HepG2 (cell line): ENCODE measurements around the gene CSNK1D. TPM values are rescaled to one million over a fixed set of nuclear protein-coding genes. Genes with fewer than 3 reads are reported as not detected.

Experiments used
- FOXJ3 ChIP-seq: sonication (generic); formaldehyde crosslinking; IDR thresholded peaks from 2 replicates; pipeline ENCODE4 v1.4.0; 2020; ENCODE audit warnings: missing genetic modification reagents, mild to moderate bottlenecking, borderline replicate concordance
- HNF4A ChIP-seq: sonication (generic); formaldehyde crosslinking; IDR thresholded peaks from 2 replicates; pipeline ENCODE4 v1.4.0; 2020; ENCODE audit warnings: missing genetic modification reagents
- MAFK ChIP-seq, 2 experiments: IDR thresholded peaks in 1 of 2; conservative IDR thresholded peaks in 1 of 2; 2 replicates each; pipeline ENCODE4 v1.6.1; 2011; ENCODE audit warnings: improper control_type of control experiment in 2 of 2, low read length in 2 of 2
- NCOA1 ChIP-seq: sonication (generic); formaldehyde crosslinking; IDR thresholded peaks from 2 replicates; pipeline ENCODE4 v1.9.0; 2021; ENCODE audit warnings: missing genetic modification reagents
- RCOR2 ChIP-seq: IDR thresholded peaks from 2 replicates; pipeline ENCODE4 v1.6.1; 2016; ENCODE audit warnings: missing biosample characterization, missing genetic modification reagents
- SETDB1 ChIP-seq: sonication (generic); formaldehyde crosslinking; IDR thresholded peaks from 2 replicates; pipeline ENCODE4 v1.5.1; 2020; ENCODE audit warnings: missing genetic modification reagents, mild to moderate bottlenecking, borderline replicate concordance
- ZNF124 ChIP-seq: sonication (generic); formaldehyde crosslinking; IDR thresholded peaks from 2 replicates; pipeline ENCODE4 v1.4.0; 2020; ENCODE audit warnings: missing genetic modification reagents
- ZNF136 ChIP-seq: sonication (generic); formaldehyde crosslinking; IDR thresholded peaks from 2 replicates; pipeline ENCODE4 v1.8.1; 2022; ENCODE audit warnings: low read depth, mild to moderate bottlenecking, moderate library complexity, missing genetic modification reagents
- ZNF331 ChIP-seq: sonication (generic); formaldehyde crosslinking; IDR thresholded peaks from 2 replicates; pipeline ENCODE4 v1.4.0; 2020; ENCODE audit warnings: missing genetic modification reagents
- ZNF670 ChIP-seq: sonication (generic); formaldehyde crosslinking; IDR thresholded peaks from 2 replicates; pipeline ENCODE4 v1.8.0; 2022; ENCODE audit warnings: mild to moderate bottlenecking, missing genetic modification reagents, borderline replicate concordance
- ZNF83 ChIP-seq: sonication (generic); formaldehyde crosslinking; IDR thresholded peaks from 2 replicates; pipeline ENCODE4 v1.4.0; 2020; ENCODE audit warnings: missing genetic modification reagents, mild to moderate bottlenecking, borderline replicate concordance
- ZNF891 ChIP-seq: sonication (generic); formaldehyde crosslinking; IDR thresholded peaks from 2 replicates; pipeline ENCODE4 v1.5.0; 2020; ENCODE audit warnings: mild to moderate bottlenecking, missing genetic modification reagents
- polyA plus RNA-seq, 8 experiments: library from polyadenylated mRNA; depleted of rRNA in 3 of 8; stranded (reverse) in 7 of 8; unstranded in 1 of 8; fragments of >200 nt; fragmentation: Illumina TruSeq in 4 of 8; extraction: Trizol in 4 of 8; gene quantifications; 2 replicates each; pipeline versions ENCODE4 v1.2.1 to v1.2.3, GENCODE V29; 2011 to 2016; ENCODE audit warnings: low read depth in 4 of 8, missing spikeins in 1 of 8, mixed read lengths in 1 of 8; ENCODE audit not compliant: insufficient read depth in 1 of 8
- total RNA-seq, 5 experiments: library from RNA; depleted of rRNA; stranded (reverse); fragments of >200 nt; fragmentation: Illumina TruSeq; extraction: Trizol; gene quantifications; 2 replicates each; pipeline ENCODE4 v1.2.3, GENCODE V29; 2016; ENCODE audit warnings: low read depth in 1 of 5
- TF ChIP-seq, protein P1 (sequence below): sonication (generic); formaldehyde crosslinking; IDR thresholded peaks from 2 replicates; pipeline ENCODE4 v1.5.0; 2020; ENCODE audit warnings: mild to moderate bottlenecking, missing genetic modification reagents, moderate library complexity
- TF ChIP-seq, protein P2 (sequence below): sonication (generic); formaldehyde crosslinking; IDR thresholded peaks from 2 replicates; pipeline ENCODE4 v1.8.1; 2023; ENCODE audit warnings: mild to moderate bottlenecking, moderate library complexity, missing genetic modification reagents
- TF ChIP-seq, protein P3 (sequence below): sonication (generic); formaldehyde crosslinking; IDR thresholded peaks from 2 replicates; pipeline ENCODE4 v1.4.0; 2020; ENCODE audit warnings: missing genetic modification reagents
- TF ChIP-seq, protein P4 (sequence below): sonication (generic); formaldehyde crosslinking; IDR thresholded peaks from 2 replicates; pipeline ENCODE4 v1.8.0; 2022; ENCODE audit warnings: missing genetic modification reagents, mild to moderate bottlenecking, borderline replicate concordance
- TF ChIP-seq, protein P5 (sequence below): IDR thresholded peaks from 2 replicates; pipeline ENCODE4 v1.6.1; 2012; ENCODE audit warnings: low read length, improper control_type of control experiment

Gene CSNK1D
- total and polyA plus RNA-seq, 2 of the 13 experiments (the other 11 are each of a cell fraction or from before 2014, with no cell fraction given), result 31.5 to 128 TPM

DNA sequence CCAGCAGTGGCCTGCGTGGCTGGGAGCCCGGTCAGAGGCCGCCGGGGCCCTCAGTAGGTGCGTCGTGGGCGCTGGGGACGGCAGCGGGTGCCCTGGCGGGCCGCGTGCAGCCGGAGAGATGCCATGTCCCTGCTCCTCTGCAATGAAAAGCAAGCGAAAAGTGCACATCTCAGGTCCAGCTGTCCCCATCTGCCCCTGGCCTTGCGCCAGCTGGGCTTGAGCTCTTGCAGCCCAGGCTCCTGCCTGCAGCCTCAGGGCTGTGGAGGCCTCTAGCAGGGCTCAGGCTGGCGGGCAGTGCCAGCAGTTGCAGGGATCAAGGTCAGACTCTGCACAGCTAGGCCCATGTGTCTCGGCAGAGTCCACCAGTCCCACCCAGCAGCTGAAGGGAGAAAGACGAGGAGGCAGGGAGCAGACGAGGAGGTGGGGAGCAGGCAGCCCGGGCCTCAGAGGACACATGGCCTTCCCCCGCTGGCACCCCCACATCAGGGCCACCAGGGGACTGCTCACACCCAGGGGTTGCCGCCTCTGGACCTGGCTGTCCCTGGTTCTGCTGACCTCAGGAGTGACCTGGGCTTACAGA is 33.5 kb downstream of the CSNK1D start (continued):
- TF ChIP-seq NCOA1 (peak; percentile 91), ZNF670 (CRISPR knock-in tag) (peak; percentile 97), MAFK (conservative IDR thresholded peaks at IDR 0.05 in 1 of 2, IDR thresholded peaks at IDR 0.05 in 1 of 2; ENCODE audit: low read length in 2 of 2) (no peak), ZNF124 (0 out of 2 replicates have a peak, but pooled peaks have one; percentile 6), FOXJ3 (CRISPR knock-in tag) (no peak), ZNF83 (CRISPR knock-in tag) (no peak), RCOR2 (CRISPR knock-in tag) (no peak), ZNF136 (CRISPR knock-in tag) (no peak), ZNF891 (CRISPR knock-in tag) (no peak; the same call in none of the 2 replicates), ZNF331 (CRISPR knock-in tag) (peak; percentile 46; the same call in 1 of the 2 replicates), HNF4A (CRISPR knock-in tag) (peak; percentile 90), SETDB1 (CRISPR knock-in tag) (no peak)
- TF ChIP-seq, protein P1, sequence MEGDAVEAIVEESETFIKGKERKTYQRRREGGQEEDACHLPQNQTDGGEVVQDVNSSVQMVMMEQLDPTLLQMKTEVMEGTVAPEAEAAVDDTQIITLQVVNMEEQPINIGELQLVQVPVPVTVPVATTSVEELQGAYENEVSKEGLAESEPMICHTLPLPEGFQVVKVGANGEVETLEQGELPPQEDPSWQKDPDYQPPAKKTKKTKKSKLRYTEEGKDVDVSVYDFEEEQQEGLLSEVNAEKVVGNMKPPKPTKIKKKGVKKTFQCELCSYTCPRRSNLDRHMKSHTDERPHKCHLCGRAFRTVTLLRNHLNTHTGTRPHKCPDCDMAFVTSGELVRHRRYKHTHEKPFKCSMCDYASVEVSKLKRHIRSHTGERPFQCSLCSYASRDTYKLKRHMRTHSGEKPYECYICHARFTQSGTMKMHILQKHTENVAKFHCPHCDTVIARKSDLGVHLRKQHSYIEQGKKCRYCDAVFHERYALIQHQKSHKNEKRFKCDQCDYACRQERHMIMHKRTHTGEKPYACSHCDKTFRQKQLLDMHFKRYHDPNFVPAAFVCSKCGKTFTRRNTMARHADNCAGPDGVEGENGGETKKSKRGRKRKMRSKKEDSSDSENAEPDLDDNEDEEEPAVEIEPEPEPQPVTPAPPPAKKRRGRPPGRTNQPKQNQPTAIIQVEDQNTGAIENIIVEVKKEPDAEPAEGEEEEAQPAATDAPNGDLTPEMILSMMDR (CRISPR knock-in tag), result peak; percentile 12; the same call in 1 of the 2 replicates
- TF ChIP-seq, protein P2, sequence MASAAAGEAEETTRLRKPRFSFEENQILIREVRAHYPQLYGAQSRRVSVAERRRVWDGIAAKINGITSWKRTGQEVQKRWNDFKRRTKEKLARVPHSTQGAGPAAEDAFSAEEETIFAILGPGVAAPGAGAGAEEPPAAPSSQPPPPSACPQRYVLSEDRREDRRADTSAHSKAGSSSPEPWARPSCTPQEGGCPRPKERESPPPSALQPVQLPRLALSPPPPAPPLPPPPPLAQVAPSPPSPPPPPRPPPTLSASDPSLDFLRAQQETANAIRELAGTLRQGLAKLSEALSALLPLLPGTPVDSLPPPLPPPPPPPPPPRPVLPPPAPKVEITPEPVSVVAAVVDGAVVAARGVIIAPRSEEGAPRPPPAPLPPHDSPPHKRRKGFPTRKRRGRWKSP (CRISPR knock-in tag), result no peak
- TF ChIP-seq, protein P3, sequence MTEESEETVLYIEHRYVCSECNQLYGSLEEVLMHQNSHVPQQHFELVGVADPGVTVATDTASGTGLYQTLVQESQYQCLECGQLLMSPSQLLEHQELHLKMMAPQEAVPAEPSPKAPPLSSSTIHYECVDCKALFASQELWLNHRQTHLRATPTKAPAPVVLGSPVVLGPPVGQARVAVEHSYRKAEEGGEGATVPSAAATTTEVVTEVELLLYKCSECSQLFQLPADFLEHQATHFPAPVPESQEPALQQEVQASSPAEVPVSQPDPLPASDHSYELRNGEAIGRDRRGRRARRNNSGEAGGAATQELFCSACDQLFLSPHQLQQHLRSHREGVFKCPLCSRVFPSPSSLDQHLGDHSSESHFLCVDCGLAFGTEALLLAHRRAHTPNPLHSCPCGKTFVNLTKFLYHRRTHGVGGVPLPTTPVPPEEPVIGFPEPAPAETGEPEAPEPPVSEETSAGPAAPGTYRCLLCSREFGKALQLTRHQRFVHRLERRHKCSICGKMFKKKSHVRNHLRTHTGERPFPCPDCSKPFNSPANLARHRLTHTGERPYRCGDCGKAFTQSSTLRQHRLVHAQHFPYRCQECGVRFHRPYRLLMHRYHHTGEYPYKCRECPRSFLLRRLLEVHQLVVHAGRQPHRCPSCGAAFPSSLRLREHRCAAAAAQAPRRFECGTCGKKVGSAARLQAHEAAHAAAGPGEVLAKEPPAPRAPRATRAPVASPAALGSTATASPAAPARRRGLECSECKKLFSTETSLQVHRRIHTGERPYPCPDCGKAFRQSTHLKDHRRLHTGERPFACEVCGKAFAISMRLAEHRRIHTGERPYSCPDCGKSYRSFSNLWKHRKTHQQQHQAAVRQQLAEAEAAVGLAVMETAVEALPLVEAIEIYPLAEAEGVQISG (CRISPR knock-in tag), result peak; percentile 76
- TF ChIP-seq, protein P4, sequence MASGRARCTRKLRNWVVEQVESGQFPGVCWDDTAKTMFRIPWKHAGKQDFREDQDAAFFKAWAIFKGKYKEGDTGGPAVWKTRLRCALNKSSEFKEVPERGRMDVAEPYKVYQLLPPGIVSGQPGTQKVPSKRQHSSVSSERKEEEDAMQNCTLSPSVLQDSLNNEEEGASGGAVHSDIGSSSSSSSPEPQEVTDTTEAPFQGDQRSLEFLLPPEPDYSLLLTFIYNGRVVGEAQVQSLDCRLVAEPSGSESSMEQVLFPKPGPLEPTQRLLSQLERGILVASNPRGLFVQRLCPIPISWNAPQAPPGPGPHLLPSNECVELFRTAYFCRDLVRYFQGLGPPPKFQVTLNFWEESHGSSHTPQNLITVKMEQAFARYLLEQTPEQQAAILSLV (CRISPR knock-in tag), result peak; percentile 84
- TF ChIP-seq, protein P5, sequence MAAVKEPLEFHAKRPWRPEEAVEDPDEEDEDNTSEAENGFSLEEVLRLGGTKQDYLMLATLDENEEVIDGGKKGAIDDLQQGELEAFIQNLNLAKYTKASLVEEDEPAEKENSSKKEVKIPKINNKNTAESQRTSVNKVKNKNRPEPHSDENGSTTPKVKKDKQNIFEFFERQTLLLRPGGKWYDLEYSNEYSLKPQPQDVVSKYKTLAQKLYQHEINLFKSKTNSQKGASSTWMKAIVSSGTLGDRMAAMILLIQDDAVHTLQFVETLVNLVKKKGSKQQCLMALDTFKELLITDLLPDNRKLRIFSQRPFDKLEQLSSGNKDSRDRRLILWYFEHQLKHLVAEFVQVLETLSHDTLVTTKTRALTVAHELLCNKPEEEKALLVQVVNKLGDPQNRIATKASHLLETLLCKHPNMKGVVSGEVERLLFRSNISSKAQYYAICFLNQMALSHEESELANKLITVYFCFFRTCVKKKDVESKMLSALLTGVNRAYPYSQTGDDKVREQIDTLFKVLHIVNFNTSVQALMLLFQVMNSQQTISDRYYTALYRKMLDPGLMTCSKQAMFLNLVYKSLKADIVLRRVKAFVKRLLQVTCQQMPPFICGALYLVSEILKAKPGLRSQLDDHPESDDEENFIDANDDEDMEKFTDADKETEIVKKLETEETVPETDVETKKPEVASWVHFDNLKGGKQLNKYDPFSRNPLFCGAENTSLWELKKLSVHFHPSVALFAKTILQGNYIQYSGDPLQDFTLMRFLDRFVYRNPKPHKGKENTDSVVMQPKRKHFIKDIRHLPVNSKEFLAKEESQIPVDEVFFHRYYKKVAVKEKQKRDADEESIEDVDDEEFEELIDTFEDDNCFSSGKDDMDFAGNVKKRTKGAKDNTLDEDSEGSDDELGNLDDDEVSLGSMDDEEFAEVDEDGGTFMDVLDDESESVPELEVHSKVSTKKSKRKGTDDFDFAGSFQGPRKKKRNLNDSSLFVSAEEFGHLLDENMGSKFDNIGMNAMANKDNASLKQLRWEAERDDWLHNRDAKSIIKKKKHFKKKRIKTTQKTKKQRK, result no peak
